SK-N-SH (cell line): Measurements from ENCODE around the gene LMAN1. TPM values are rescaled to one million over a fixed set of nuclear protein-coding genes. Genes with fewer than 3 reads are reported as not detected.

Source experiments
- CTCF ChIA-PET: fragments of 300-600, 350-600 bp; formaldehyde crosslinking; extraction: SDS; loops from one replicate; lab custom pipeline; 2021; lab: Yijun Ruan, JAX
- POLR2A ChIA-PET: fragments of 350-600 bp; sonication (Branson Sonifier 250); formaldehyde crosslinking; extraction: SDS; loops from one replicate; lab custom pipeline; 2020; ENCODE audit warnings: antibody characterized with exemption, inconsistent platforms; lab: Yijun Ruan, JAX
- DNase-seq: peaks from one replicate; pipeline ENCODE4 v3.0.0; 2012
- H2AFZ ChIP-seq: fragments of 200-600 bp; sonication (generic); 2 replicates; pipeline ENCODE4 v1.8.1; 2016; ENCODE audit warnings: antibody characterized with exemption, mild to moderate bottlenecking, low read depth
- H3F3A ChIP-seq: fragments of 200-600 bp; sonication (generic); replicated peaks from 2 replicates; pipeline ENCODE3; 2016; ENCODE audit warnings: antibody characterized with exemption, mild to moderate bottlenecking; ENCODE audit not compliant: insufficient read depth
- H3K27ac ChIP-seq, 2 experiments: fragments of 200-500 bp in 1 of 2; fragments of 200-600 bp in 1 of 2; sonication (Bioruptor generic) in 1 of 2; sonication (generic), shearing (Covaris generic) in 1 of 2; 2 replicates each; pipeline versions ENCODE4 v1.5.1 to v1.6.1; 2014 to 2016; ENCODE audit warnings: low read depth in 2 of 2, inconsistent platforms in 1 of 2, low read length in 1 of 2, mild to moderate bottlenecking in 1 of 2, mixed read lengths in 1 of 2
- H3K27me3 ChIP-seq: fragments of 200-600 bp; sonication (generic), shearing (Covaris generic); 2 replicates; pipeline ENCODE4 v1.6.1; 2016; ENCODE audit warnings: mixed run types; ENCODE audit not compliant: insufficient read depth
- H3K36me3 ChIP-seq, 2 experiments: fragments of 200-500 bp in 1 of 2; fragments of 200-600 bp in 1 of 2; sonication (Bioruptor generic) in 1 of 2; sonication (generic) in 1 of 2; replicated peaks in 1 of 2; 2 replicates each; pipeline versions ENCODE3 to v1.5.1; 2014 to 2016; ENCODE audit warnings: low read length in 1 of 2, mild to moderate bottlenecking in 1 of 2; ENCODE audit not compliant: insufficient read depth in 2 of 2, control insufficient read depth in 1 of 2
- H3K4me1 ChIP-seq, 2 experiments: fragments of 200-500 bp in 1 of 2; fragments of 200-600 bp in 1 of 2; sonication (Bioruptor generic) in 1 of 2; sonication (generic), shearing (Covaris generic) in 1 of 2; 2 replicates each; pipeline versions ENCODE4 v1.5.1 to v1.6.1; 2014 to 2016; ENCODE audit warnings: low read depth in 1 of 2, low read length in 1 of 2, mixed run types in 1 of 2; ENCODE audit not compliant: insufficient read depth in 2 of 2, control insufficient read depth in 1 of 2
- H3K4me2 ChIP-seq: fragments of 200-600 bp; sonication (generic), shearing (Covaris generic); 2 replicates; pipeline ENCODE4 v1.6.1; 2017; ENCODE audit warnings: mixed run types
- H3K4me3 ChIP-seq, 2 experiments: fragments of 200-500 bp in 1 of 2; fragments of 200-600 bp in 1 of 2; sonication (Bioruptor generic) in 1 of 2; sonication (generic), shearing (Covaris generic) in 1 of 2; 2 replicates each; pipeline versions ENCODE4 v1.5.1 to v1.8.1; 2014 to 2016; ENCODE audit warnings: low read depth in 2 of 2, inconsistent platforms in 1 of 2, low read length in 1 of 2, mild to moderate bottlenecking in 1 of 2, mixed read lengths in 1 of 2, moderate library complexity in 1 of 2
- H3K79me2 ChIP-seq: fragments of 200-600 bp; sonication (generic); 2 replicates; pipeline ENCODE4 v1.8.1; 2017; ENCODE audit warnings: mild to moderate bottlenecking; ENCODE audit not compliant: insufficient read depth
- H3K9ac ChIP-seq: fragments of 200-600 bp; sonication (generic); 2 replicates; pipeline ENCODE4 v1.6.1; 2017; ENCODE audit warnings: mixed run types
- H3K9me2 ChIP-seq: fragments of 200-600 bp; sonication (generic); 2 replicates; pipeline ENCODE4 v1.6.1; 2017; ENCODE audit warnings: mixed run types
- H3K9me3 ChIP-seq: fragments of 200-600 bp; sonication (generic); 2 replicates; pipeline ENCODE4 v1.6.1; 2017; ENCODE audit warnings: mixed run types, mild to moderate bottlenecking, moderate library complexity
- H4K20me1 ChIP-seq: fragments of 200-600 bp; sonication (generic); 2 replicates; pipeline ENCODE4 v1.6.1; 2017; ENCODE audit warnings: mild to moderate bottlenecking, mixed run types; ENCODE audit not compliant: insufficient read depth
- CHD2 ChIP-seq: fragments of 150-350 bp; IDR thresholded peaks from 2 replicates; pipeline ENCODE4 v1.6.1; 2018; ENCODE audit warnings: low read length; ENCODE audit not compliant: partially characterized antibody
- FOSL2 ChIP-seq: IDR thresholded peaks from 2 replicates; pipeline ENCODE4 v1.4.0; 2012; ENCODE audit warnings: low read depth, mild to moderate bottlenecking, moderate library complexity, borderline replicate concordance
- FOXJ3 ChIP-seq: sonication (generic); formaldehyde crosslinking; IDR thresholded peaks from 2 replicates; pipeline ENCODE4 v1.5.1; 2020; ENCODE audit warnings: mild to moderate bottlenecking, missing genetic modification reagents
- IRF3 ChIP-seq: fragments of 150-350 bp; IDR thresholded peaks from 2 replicates; pipeline ENCODE4 v1.6.1; 2016; ENCODE audit warnings: mild to moderate bottlenecking, low read depth, low read length
- JUND ChIP-seq: IDR thresholded peaks from 2 replicates; pipeline ENCODE4 v1.4.0; 2012
- MAX ChIP-seq: IDR thresholded peaks from 2 replicates; pipeline ENCODE4 v1.4.0; 2012; ENCODE audit warnings: low read depth
- MEF2A ChIP-seq: IDR thresholded peaks from 2 replicates; pipeline ENCODE4 v1.4.0; 2012; ENCODE audit warnings: low read depth, borderline replicate concordance
- MXI1 ChIP-seq: IDR thresholded peaks from 2 replicates; pipeline ENCODE4 v1.6.1; 2012; ENCODE audit warnings: mild to moderate bottlenecking, low read depth, low read length, improper control_type of control experiment
- NFIC ChIP-seq: IDR thresholded peaks from 2 replicates; pipeline ENCODE4 v1.4.0; 2012; ENCODE audit warnings: borderline replicate concordance
- RCOR1 ChIP-seq: fragments of 150-350 bp; IDR thresholded peaks from 2 replicates; pipeline ENCODE4 v1.6.1; 2017; ENCODE audit warnings: antibody characterized with exemption, low read length
- SMC3 ChIP-seq: IDR thresholded peaks from 2 replicates; pipeline ENCODE4 v1.6.1; 2012; ENCODE audit warnings: low read depth, low read length, improper control_type of control experiment
- TCF12 ChIP-seq: IDR thresholded peaks from 2 replicates; pipeline ENCODE4 v1.4.0; 2012
- USF1 ChIP-seq: IDR thresholded peaks from 2 replicates; pipeline ENCODE4 v1.4.0; 2012; ENCODE audit warnings: low read depth, borderline replicate concordance
- ZBTB33 ChIP-seq: IDR thresholded peaks from 2 replicates; pipeline ENCODE4 v1.4.0; 2012; ENCODE audit warnings: low read depth, borderline replicate concordance
- WGBS: methylation state at CpG from one replicate; pipeline ENCODE4 v1.1.6; 2017; ENCODE audit warnings: low lambda C conversion rate; 5-methylcytosine and 5-hydroxymethylcytosine counted together
- polyA plus RNA-seq, 3 experiments: library from polyadenylated mRNA; depleted of rRNA; stranded (reverse); fragments of >200 nt; gene quantifications; 2 replicates each; pipeline ENCODE4 v1.2.3, GENCODE V29; 2012

The LMAN1 gene
- polyA plus RNA-seq, 1 of the 3 experiments (the other 2 are of a cell fraction) = 43.4 TPM

GRCh38 chr18:59353079-59353680 lies 5.9 kb downstream of the LMAN1 start:
- 87% methylated on average over 4 of the region's 4 CpGs for WGBS
- no peak overlapping the region for H3K27ac ChIP-seq
- TF ChIP-seq ZBTB33 (no peak), NFIC (peak; percentile 25; the same call in 1 of the 2 replicates), MXI1 (no peak), RCOR1 (no peak), TCF12 (no peak), FOSL2 (no peak), MEF2A (no peak), CHD2 (no peak)
- TF ChIP-seq, all 33 proteins: peak for 1
- Histone ChIP-seq H2AFZ (no peak overlapping the region), H3K9me3 (no peaks in the 10 kb centered on the region), H4K20me1 (peaks cover 27% of the 10 kb centered on the region), H3K9me2 (peaks cover 2% of the 10 kb centered on the region; the same call in 1 of the 2 replicates), H3K36me3 (peaks cover 76 to 86% of the 10 kb centered on the region in 2 experiments), H3K79me2 (peaks cover 46% of the 10 kb centered on the region), H3K4me1 (peaks cover 7 to 11% of the 10 kb centered on the region in 2 experiments; a peak in 3 of 4 replicates), H3K9ac (no peak overlapping the region), H3K27me3 (no peaks in the 10 kb centered on the region), H3K4me3 (no peak overlapping the region), H3K4me2 (no peak overlapping the region), H3F3A (peaks cover 10% of the 10 kb centered on the region)
- ChIA-PET POLR2A (no interaction called here), CTCF (interaction anchor here (0.8 to 3.5 kb wide), 4 partner anchors 43 to 470 kb away, joined by 3 to 14 read pairs (median 6); no protein-coding TSS in a partner anchor)
- DNase-seq = peak; percentile 5

- Histone ChIP-seq H3K9me3 (no peaks in the 10 kb centered on the region), H3K4me1 (peaks cover 2 to 9% of the 10 kb centered on the region in 2 experiments; a peak in 3 of 4 replicates), H3K27me3 (no peaks in the 10 kb centered on the region), H3K9ac (no peak overlapping the region), H3K4me2 (no peak overlapping the region), H3K27ac (no peak overlapping the region), H3F3A (peaks cover 9% of the 10 kb centered on the region), H3K79me2 (peaks cover 38% of the 10 kb centered on the region), H4K20me1 (peaks cover 22% of the 10 kb centered on the region), H3K9me2 (peaks cover 2% of the 10 kb centered on the region; the same call in 1 of the 2 replicates), H3K36me3 (peaks cover 84 to 95% of the 10 kb centered on the region in 2 experiments), H3K4me3 (no peak overlapping the region), H2AFZ (no peak overlapping the region)
- DNase-seq = no peak
- POLR2A ChIA-PET = no interaction called here
- TF ChIP-seq ZBTB33 (no peak), JUND (no peak), SMC3 (no peak), IRF3 (no peak), MAX (no peak), MXI1 (no peak), FOXJ3 (CRISPR knock-in tag) (no peak), NFIC (no peak), CHD2 (no peak), TCF12 (no peak), MEF2A (no peak), FOSL2 (no peak), USF1 (no peak)
- CTCF ChIA-PET = interaction anchor here (0.8 to 3.5 kb wide), 6 partner anchors 10 to 471 kb away, joined by 3 to 14 read pairs (median 4); no protein-coding TSS in a partner anchor
- WGBS = 96% methylated on average over 3 of the region's 3 CpGs
Observed at GRCh38 chr18:59352250-59352855, 6.7 kb downstream of the LMAN1 start.
